ENCODE measurements around the gene TMEM213.

Gene TMEM213

DNA sequence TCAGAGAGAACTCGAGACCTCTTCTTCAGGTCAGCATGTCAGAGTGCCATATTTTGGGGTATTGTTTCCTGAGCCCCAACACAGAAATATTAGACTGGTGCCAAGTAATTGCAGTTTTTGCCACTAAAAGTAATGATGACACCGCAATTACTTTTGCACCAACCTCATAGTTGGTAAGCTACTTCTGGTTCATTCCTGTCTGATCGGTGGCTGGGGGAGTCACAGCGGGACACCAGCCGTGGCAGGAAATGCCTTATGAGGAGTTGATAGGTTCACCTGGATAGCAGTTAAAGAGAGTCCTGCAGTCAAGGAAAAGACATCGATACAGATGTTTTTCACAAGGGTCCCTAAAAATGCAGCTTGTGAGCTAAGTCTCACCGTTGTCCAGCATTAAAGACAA, 24.1 kb downstream of the TMEM213 start:
- no peak for DNase-seq (ENCODE audit: low read depth)
- TF ChIP-seq, protein P1, sequence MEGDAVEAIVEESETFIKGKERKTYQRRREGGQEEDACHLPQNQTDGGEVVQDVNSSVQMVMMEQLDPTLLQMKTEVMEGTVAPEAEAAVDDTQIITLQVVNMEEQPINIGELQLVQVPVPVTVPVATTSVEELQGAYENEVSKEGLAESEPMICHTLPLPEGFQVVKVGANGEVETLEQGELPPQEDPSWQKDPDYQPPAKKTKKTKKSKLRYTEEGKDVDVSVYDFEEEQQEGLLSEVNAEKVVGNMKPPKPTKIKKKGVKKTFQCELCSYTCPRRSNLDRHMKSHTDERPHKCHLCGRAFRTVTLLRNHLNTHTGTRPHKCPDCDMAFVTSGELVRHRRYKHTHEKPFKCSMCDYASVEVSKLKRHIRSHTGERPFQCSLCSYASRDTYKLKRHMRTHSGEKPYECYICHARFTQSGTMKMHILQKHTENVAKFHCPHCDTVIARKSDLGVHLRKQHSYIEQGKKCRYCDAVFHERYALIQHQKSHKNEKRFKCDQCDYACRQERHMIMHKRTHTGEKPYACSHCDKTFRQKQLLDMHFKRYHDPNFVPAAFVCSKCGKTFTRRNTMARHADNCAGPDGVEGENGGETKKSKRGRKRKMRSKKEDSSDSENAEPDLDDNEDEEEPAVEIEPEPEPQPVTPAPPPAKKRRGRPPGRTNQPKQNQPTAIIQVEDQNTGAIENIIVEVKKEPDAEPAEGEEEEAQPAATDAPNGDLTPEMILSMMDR (IDR thresholded peaks at IDR 0.05; ENCODE audit: control insufficient read depth, extremely low read depth, insufficient read depth), result no peak
- H3K4me3 ChIP-seq (ENCODE audit: low read depth, low read length), result no peak overlapping the region

DNA sequence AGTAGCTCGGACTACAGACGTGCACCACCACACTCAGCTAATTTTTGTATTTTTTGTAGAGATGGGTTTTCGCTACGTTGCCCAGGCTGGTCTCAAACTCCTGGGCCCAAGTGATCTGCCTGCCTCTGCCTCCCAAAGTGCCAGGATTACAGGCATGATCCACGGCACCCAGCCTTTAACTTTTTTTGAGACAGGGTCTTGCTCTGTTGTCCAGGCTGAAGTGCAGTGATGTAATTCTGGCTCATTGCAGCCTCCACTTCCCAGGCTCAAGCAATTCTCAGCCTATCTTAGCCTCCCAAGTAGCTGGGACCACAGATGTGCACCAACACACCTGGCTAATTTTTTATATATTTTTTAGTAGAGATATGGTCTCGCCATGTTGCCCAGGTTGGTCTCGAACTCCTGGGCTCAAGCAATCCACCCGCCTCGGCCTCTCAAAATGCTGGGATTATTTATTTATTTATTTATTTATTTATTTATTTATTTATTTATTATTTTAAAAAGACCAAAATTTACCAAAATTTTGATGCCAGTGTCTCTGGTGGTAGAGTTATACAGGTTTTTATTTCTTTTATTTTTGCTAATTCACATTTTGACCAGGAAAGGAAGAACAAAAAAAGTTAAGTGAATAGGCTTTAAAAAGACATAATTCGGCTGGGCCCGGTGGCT, 25.2 kb downstream of the TMEM213 start:
- DNase-seq (ENCODE audit: low read depth), result no peak
- H3K4me3 ChIP-seq (ENCODE audit: low read depth, low read length), result no peak overlapping the region
- TF ChIP-seq, protein P1 (IDR thresholded peaks at IDR 0.05; ENCODE audit: control insufficient read depth, extremely low read depth, insufficient read depth), result no peak

DNA sequence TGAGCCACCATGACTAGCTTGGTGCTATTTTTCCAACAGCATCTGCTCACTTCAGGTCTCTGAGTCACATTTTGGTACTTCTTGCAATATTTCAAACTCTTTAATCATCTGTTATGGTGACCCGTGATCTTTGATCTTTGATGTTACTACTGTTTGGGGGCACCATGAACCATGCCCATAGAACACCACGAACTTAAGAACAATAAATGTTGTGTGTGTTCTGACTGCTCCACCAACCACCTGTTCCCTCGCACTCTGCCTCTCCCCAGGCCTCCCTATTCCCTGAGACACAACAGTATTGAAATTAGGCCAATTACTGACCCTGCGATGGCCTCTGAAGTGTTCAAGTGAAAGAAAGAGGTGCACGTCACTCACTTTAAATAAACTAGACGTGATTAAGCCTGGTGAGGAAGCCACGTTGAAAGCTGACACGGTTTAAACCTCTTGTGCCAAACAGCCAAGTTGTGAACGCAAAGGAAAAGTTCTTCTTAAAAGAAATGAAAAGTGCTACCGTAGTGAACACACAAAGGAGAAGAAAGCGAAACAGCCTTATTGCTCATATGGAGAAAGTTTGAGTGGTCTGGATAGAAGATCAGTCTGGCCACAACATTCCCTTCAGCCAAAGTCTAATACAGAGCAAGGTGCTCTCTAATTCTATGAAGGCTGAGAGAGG, 27.4 kb downstream of the TMEM213 start:
- no peak for DNase-seq (ENCODE audit: low read depth)
- H3K4me3 ChIP-seq (ENCODE audit: low read depth, low read length), result no peak overlapping the region
- TF ChIP-seq, protein P1 (IDR thresholded peaks at IDR 0.05; ENCODE audit: control insufficient read depth, extremely low read depth, insufficient read depth), result no peak

DNA sequence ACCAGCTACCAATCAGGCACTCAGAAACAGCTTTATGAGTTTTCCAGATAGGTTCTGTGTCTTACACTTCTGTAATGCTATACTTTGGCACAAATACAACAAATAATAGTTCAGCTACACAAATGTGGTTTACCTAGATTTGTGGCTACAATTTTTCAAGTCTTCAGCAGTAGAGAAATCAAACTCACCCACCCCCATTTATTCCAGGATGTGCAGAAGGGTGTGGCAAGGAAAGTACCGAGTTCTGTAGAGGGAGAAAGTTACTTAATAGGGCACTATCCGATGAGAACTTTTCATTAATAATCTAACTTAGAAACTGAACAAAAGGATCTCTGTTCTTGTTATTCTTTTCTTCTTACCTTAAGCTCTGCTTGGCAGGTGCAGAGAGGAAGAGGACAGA, 30.5 kb downstream of the TMEM213 start:
- TF ChIP-seq, protein P1 (IDR thresholded peaks at IDR 0.05; ENCODE audit: control insufficient read depth, extremely low read depth, insufficient read depth), result no peak
- no peak for DNase-seq (ENCODE audit: low read depth)
- no peak overlapping the region for H3K4me3 ChIP-seq (ENCODE audit: low read depth, low read length)

DNA sequence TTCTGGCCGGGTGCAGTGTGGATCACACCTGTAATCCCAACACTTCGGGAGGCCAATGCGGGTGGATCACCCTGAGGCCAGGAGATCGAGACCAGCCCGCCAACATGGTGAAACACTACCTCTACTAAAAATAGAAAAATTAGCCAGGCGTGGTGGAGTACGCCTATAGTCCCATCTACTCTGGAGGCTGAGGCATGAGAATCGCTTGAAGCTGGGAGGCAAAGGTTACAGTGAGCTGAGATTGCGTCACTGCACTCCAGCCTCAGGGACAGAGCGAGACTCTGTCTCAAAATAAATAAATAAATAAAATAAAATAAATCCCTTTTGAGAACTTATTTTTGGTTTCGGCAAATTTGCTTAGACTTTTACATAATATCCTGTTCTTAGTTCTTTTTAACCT, 31.5 kb downstream of the TMEM213 start:
- no peak overlapping the region for H3K4me3 ChIP-seq (ENCODE audit: low read depth, low read length)
- TF ChIP-seq, protein P1 (IDR thresholded peaks at IDR 0.05; ENCODE audit: control insufficient read depth, extremely low read depth, insufficient read depth), result no peak
- no peak for DNase-seq (ENCODE audit: low read depth)

DNA sequence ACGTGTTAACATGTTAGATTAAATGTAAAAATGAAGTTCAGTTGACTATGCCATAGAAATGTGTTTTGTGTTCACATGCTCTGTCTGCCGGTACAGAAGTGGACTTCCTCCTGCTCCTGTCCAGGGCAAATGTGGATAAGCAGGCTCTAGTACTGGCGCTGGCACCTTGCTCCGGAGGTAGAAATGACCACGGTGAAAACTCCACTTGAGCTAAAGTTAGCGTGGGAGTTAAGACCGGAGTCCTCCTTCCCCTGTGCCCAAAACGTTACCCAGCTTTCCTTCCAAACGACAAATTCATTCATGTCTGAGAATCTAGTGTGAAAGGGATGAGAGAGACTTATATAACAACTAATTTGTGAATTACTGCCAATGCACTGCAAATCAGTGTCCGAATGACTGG, 35.2 kb downstream of the TMEM213 start:
- TF ChIP-seq, protein P1 (IDR thresholded peaks at IDR 0.05; ENCODE audit: control insufficient read depth, extremely low read depth, insufficient read depth), result no peak
- no peak for DNase-seq (ENCODE audit: low read depth)

More for the DNA sequence above, 35.2 kb downstream of the TMEM213 start:
- no peak overlapping the region for H3K4me3 ChIP-seq (ENCODE audit: low read depth, low read length)
